ENCODE results near the gene FAM124B.
A peak's percentile ranks its signal among the peaks of the same experiment; 100 is the strongest.

The FAM124B gene

DNA sequence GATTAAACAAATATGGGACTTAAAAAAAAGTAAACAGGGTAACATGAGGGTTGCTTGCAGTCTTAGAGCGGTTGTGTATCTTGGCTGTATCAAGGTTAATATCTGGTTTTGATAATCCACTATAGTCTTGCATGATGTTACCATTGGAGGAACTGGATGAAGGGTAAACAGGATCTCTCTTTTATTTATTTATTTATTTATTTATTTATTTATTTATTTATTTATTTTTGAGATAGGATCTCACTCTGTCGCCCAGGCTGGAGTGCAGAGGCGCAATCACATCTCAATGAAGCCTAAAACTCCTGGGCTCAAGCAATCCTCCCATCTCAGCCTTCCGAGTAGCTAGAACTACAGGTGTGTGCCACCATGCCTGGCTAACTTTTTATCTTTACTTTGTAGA lies 42.9 kb upstream of the FAM124B start:
- no peaks in the 10 kb centered on the region for H3F3A ChIP-seq (ENCODE audit: low read depth)
- no peaks in the 10 kb centered on the region for H3K27me3 ChIP-seq (ENCODE audit: insufficient read depth, low read length, poor library complexity, severe bottlenecking)
- no peak overlapping the region for H3K4me3 ChIP-seq (ENCODE audit: low read length, poor library complexity, severe bottlenecking)
- H3K79me2 ChIP-seq (ENCODE audit: insufficient read depth, low read length), result no peaks in the 10 kb centered on the region
- H3K36me3 ChIP-seq (ENCODE audit: insufficient read depth, low read length), result no peaks in the 10 kb centered on the region
- no peaks in the 10 kb centered on the region for H3K9me2 ChIP-seq (replicated peaks; ENCODE audit: low read depth, low read length)
- no peak overlapping the region for H2AFZ ChIP-seq (ENCODE audit: low read length)
- no peaks in the 10 kb centered on the region for H3K9me3 ChIP-seq (ENCODE audit: insufficient read depth, low read depth, low read length)
- no peak for TF ChIP-seq EZH2phosphoT487 (IDR thresholded peaks at IDR 0.05; ENCODE audit: borderline replicate concordance)
- TF ChIP-seq CTCF (conservative IDR thresholded peaks at IDR 0.05; ENCODE audit: low read length), result no peak
- peaks cover 5% of the 10 kb centered on the region for H3K4me1 ChIP-seq (ENCODE audit: insufficient read depth, low read length, poor library complexity, severe bottlenecking)
- no peak overlapping the region for H3K9ac ChIP-seq (ENCODE audit: low read depth, low read length, poor library complexity, severe bottlenecking)
- no peaks in the 10 kb centered on the region for H4K20me1 ChIP-seq (ENCODE audit: insufficient read depth, low read length, poor library complexity, severe bottlenecking)
- no peak overlapping the region for H3K4me2 ChIP-seq (ENCODE audit: low read depth, low read length, poor library complexity, severe bottlenecking)

DNA sequence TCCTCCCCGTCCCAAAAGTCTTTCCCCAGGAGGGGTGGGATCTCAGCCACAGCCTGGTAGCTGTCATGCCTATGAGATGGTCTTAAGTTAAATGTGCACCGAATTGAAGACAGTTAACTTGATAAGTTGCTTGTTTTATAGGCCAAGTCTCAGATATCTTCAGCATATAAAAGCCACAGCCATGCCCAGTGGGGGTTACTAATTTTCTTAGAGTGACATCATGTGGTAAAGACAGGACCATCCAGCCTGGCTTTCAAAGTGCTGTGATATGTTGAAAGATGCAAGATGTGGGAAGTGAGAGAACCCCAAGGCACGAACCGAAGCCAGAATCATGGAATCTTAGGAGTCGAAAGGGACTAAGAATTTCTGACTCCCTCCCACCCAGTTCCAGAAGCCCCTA lies 42.1 kb upstream of the FAM124B start:
- no peaks in the 10 kb centered on the region for H3K9me3 ChIP-seq (ENCODE audit: insufficient read depth, low read depth, low read length)
- H3K27me3 ChIP-seq (ENCODE audit: insufficient read depth, low read length, poor library complexity, severe bottlenecking), result no peaks in the 10 kb centered on the region
- H3K4me2 ChIP-seq (ENCODE audit: low read depth, low read length, poor library complexity, severe bottlenecking), result no peak overlapping the region
- no peak for TF ChIP-seq EZH2phosphoT487 (IDR thresholded peaks at IDR 0.05; ENCODE audit: borderline replicate concordance)
- peak; percentile 24; the same call in 1 of the 2 replicates for TF ChIP-seq CTCF (conservative IDR thresholded peaks at IDR 0.05; ENCODE audit: low read length)
- no peaks in the 10 kb centered on the region for H3K9me2 ChIP-seq (replicated peaks; ENCODE audit: low read depth, low read length)
- H3K79me2 ChIP-seq (ENCODE audit: insufficient read depth, low read length), result no peaks in the 10 kb centered on the region
- H3K9ac ChIP-seq (ENCODE audit: low read depth, low read length, poor library complexity, severe bottlenecking), result no peak overlapping the region
- H3K36me3 ChIP-seq (ENCODE audit: insufficient read depth, low read length), result no peaks in the 10 kb centered on the region
- H3F3A ChIP-seq (ENCODE audit: low read depth), result no peaks in the 10 kb centered on the region
- no peak overlapping the region for H3K4me3 ChIP-seq (ENCODE audit: low read length, poor library complexity, severe bottlenecking)
- H4K20me1 ChIP-seq (ENCODE audit: insufficient read depth, low read length, poor library complexity, severe bottlenecking), result no peaks in the 10 kb centered on the region
- H3K4me1 ChIP-seq (ENCODE audit: insufficient read depth, low read length, poor library complexity, severe bottlenecking), result peaks cover 5% of the 10 kb centered on the region
- H2AFZ ChIP-seq (ENCODE audit: low read length), result no peak overlapping the region

- Histone ChIP-seq H4K20me1 (ENCODE audit: insufficient read depth, low read length, poor library complexity, severe bottlenecking) (no peaks in the 10 kb centered on the region), H3K4me2 (ENCODE audit: low read depth, low read length, poor library complexity, severe bottlenecking) (no peak overlapping the region), H3F3A (ENCODE audit: low read depth) (no peaks in the 10 kb centered on the region), H3K9ac (ENCODE audit: low read depth, low read length, poor library complexity, severe bottlenecking) (no peak overlapping the region), H3K9me3 (ENCODE audit: insufficient read depth, low read depth, low read length) (no peaks in the 10 kb centered on the region), H2AFZ (ENCODE audit: low read length) (no peak overlapping the region), H3K4me1 (ENCODE audit: insufficient read depth, low read length, poor library complexity, severe bottlenecking) (peaks cover 5% of the 10 kb centered on the region), H3K9me2 (replicated peaks; ENCODE audit: low read depth, low read length) (no peaks in the 10 kb centered on the region), H3K79me2 (ENCODE audit: insufficient read depth, low read length) (no peaks in the 10 kb centered on the region), H3K36me3 (ENCODE audit: insufficient read depth, low read length) (no peaks in the 10 kb centered on the region), H3K27me3 (ENCODE audit: insufficient read depth, low read length, poor library complexity, severe bottlenecking) (no peaks in the 10 kb centered on the region), H3K4me3 (ENCODE audit: low read length, poor library complexity, severe bottlenecking) (no peak overlapping the region)
- TF ChIP-seq EZH2phosphoT487 (IDR thresholded peaks at IDR 0.05; ENCODE audit: borderline replicate concordance) (no peak), CTCF (conservative IDR thresholded peaks at IDR 0.05; ENCODE audit: low read length) (no peak)
Measured at GRCh38 chr2:224442071-224442967, 40.4 kb upstream of the FAM124B start.
